Measurements from ENCODE around the gene MYOZ1. TPM values are rescaled to one million over a fixed set of nuclear protein-coding genes. Genes with fewer than 3 reads are reported as not detected.

MYOZ1 gene
- total and polyA plus RNA-seq, 2 of the 8 experiments (the other 6 are each of a cell fraction or from before 2014, with no cell fraction given) = 2.6 to 3.3 TPM

DNA sequence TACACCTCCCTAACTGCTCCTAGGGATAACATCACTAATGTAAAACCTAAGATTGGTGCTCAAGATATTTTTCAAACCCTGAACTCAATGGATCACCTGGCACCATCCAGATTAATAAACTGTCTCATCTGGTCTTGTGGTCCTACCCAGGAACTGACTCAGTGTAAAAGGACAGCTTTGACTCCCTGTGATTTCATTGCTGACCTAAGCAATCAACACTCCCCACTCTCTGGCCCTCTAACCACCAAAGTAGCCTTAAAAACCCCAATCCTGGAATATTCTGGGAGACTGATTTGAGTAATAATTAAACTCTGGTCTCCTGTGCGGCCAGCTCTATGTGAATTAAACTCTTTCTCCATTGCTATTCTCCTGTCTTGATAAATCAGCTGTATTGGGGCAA lies 43.9 kb downstream of the MYOZ1 start:
- no peaks in the 10 kb centered on the region for H3K36me3 ChIP-seq (ENCODE audit: control insufficient read depth in 2 of 4, insufficient read depth in 4 of 4, low read length in 3 of 4)
- H2BK12ac ChIP-seq (ENCODE audit: low read depth, low read length) = no peak overlapping the region
- H3K23ac ChIP-seq (ENCODE audit: insufficient read length) = no peak overlapping the region
- DNase-seq (ENCODE audit: low read depth in 1 of 2, low spot score in 2 of 2) (no peak), FAIRE-seq (no peak)
- H2AFZ ChIP-seq (ENCODE audit: low read length) = no peak overlapping the region
- H3K18ac ChIP-seq (ENCODE audit: extremely low read depth, low read length) = no peak overlapping the region
- H4K5ac ChIP-seq (ENCODE audit: insufficient read length, low read depth, low read length) = no peak overlapping the region
- POLR2A ChIA-PET (ENCODE audit: partially characterized antibody) = interaction anchor here (0.9 to 1.4 kb wide), 4 partner anchors 10 to 40 kb away, joined by 3 to 6 read pairs (median 4); no protein-coding TSS in a partner anchor
- no peak overlapping the region for H4K8ac ChIP-seq (ENCODE audit: extremely low read depth, insufficient read depth, low read length)
- no peak overlapping the region for H3K27ac ChIP-seq (ENCODE audit: low read depth, low read length)
- no peak overlapping the region for H3K4me2 ChIP-seq (ENCODE audit: insufficient read depth in 1 of 2, low read depth in 2 of 2, low read length in 2 of 2)
- no peaks in the 10 kb centered on the region for H3K23me2 ChIP-seq (ENCODE audit: low read depth, low read length)
- no peak overlapping the region for H3K4ac ChIP-seq (replicated peaks; ENCODE audit: insufficient read length, low read depth, low read length)
- WGBS, 2 experiments (ENCODE audit: extremely low coverage in 1 of 2, insufficient coverage in 1 of 2, insufficient read length in 1 of 2, insufficient replicate concordance in 2 of 2, low coverage in 1 of 2, low lambda C conversion rate in 2 of 2, missing lambda C conversion rate in 1 of 2) = 85% methylated on average over 1 of the region's 1 CpG; no CpG with 5 or more reads in 1 of the 2 experiments
- H3K4me1 ChIP-seq (replicated peaks in 1 of 4; ENCODE audit: control insufficient read depth in 3 of 4, insufficient read depth in 4 of 4, low read length in 3 of 4) = peaks cover 0 to 11% (median 4%) of the 10 kb centered on the region in 4 experiments; a peak in 3 of 7 replicates
- no peak overlapping the region for H3K56ac ChIP-seq (replicated peaks; ENCODE audit: insufficient read length, low read depth, low read length)
- no peaks in the 10 kb centered on the region for H4K20me1 ChIP-seq (replicated peaks in 1 of 2; ENCODE audit: control insufficient read depth in 1 of 2, insufficient read depth in 2 of 2, low read length in 2 of 2)
- H2BK20ac ChIP-seq (ENCODE audit: low read length) = no peak overlapping the region
- H2BK15ac ChIP-seq (ENCODE audit: low read length) = no peak overlapping the region
- H2BK120ac ChIP-seq (replicated peaks; ENCODE audit: low read depth, low read length) = no peak overlapping the region
- H3K4me3 ChIP-seq (ENCODE audit: extremely low read depth in 1 of 4, insufficient read depth in 2 of 4, low read depth in 3 of 4, low read length in 4 of 4) = no peak overlapping the region
- no peak overlapping the region for H2AK5ac ChIP-seq (ENCODE audit: low read depth, low read length)
- no peaks in the 10 kb centered on the region for H3K9me3 ChIP-seq (ENCODE audit: insufficient read depth in 2 of 2, low read depth in 1 of 2, low read length in 1 of 2)
- H3K79me1 ChIP-seq (ENCODE audit: low read depth, low read length) = no peaks in the 10 kb centered on the region
- H4K91ac ChIP-seq (replicated peaks; ENCODE audit: insufficient read length, low read length) = no peak overlapping the region
- H2BK5ac ChIP-seq (ENCODE audit: low read depth, low read length) = no peak overlapping the region
- H3K14ac ChIP-seq (ENCODE audit: insufficient read length) = no peak overlapping the region
- no peaks in the 10 kb centered on the region for H3K27me3 ChIP-seq (replicated peaks in 1 of 4; ENCODE audit: control insufficient read depth in 3 of 4, extremely low read depth in 1 of 4, insufficient read depth in 3 of 4, low read length in 3 of 4)
- no peak overlapping the region for H3K9ac ChIP-seq (replicated peaks in 1 of 4; ENCODE audit: extremely low read depth in 1 of 4, low read depth in 3 of 4, low read length in 3 of 4)
- peaks cover 0 to 2% of the 10 kb centered on the region in 2 experiments; a peak in 1 of 4 replicates for H3K79me2 ChIP-seq (ENCODE audit: control insufficient read depth in 1 of 2, insufficient read depth in 2 of 2, low read length in 2 of 2)
- CTCF ChIA-PET (ENCODE audit: partially characterized antibody) = interaction anchor here (1.2 to 1.9 kb wide), 3 partner anchors 10 to 68 kb away, joined by 3 to 5 read pairs (median 3); no protein-coding TSS in a partner anchor
